Activated CD8-positive, alpha-beta memory T cell treated with anti-CD3 and anti-CD28 coated beads, Interleukin-2, amount 50 U/mL, for 48 hours (primary cell): Measurements from ENCODE around the gene PLXNA4.

Experiments
- DNase-seq: peaks from one replicate; pipeline ENCODE4 v3.0.0-alpha.2; 2020

Gene PLXNA4

DNA sequence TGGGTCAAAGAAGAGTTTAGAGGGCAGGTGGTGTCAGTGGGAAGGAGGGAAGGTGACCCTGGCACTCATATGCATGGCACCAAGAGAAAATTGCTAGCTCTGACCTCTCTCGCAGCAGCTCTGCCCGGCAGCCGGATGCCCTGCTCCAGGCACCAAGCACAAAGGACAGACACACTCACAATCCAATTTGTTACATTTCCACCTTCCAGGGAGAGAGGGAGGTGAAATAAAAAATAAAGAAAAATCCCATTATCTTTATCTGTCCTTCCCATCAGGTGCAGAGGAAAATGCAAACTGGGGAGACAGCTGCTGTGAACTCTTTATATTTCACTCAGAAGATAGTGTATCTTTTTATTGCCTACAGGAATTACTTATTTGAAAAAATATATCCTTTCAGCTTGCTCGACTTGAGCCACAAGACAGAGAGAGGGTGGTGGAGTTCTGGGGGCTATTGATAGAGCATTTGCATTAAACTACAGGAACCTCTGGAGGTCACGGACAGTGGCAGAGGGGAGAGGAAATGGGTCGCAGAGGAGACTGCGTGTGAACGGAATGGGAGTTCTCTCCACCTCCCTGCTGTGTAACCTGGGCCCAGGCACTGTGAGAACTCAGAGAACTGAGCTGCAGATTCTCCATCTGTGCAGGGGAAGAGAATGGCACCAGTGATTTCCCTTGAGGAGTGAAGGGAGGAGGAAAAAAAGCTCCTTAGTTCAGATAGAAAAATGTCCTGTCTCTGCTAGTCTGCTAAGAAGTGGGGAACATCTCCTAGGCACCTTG, 421.4 kb downstream of the PLXNA4 start:
- DNase-seq: no peak

DNA sequence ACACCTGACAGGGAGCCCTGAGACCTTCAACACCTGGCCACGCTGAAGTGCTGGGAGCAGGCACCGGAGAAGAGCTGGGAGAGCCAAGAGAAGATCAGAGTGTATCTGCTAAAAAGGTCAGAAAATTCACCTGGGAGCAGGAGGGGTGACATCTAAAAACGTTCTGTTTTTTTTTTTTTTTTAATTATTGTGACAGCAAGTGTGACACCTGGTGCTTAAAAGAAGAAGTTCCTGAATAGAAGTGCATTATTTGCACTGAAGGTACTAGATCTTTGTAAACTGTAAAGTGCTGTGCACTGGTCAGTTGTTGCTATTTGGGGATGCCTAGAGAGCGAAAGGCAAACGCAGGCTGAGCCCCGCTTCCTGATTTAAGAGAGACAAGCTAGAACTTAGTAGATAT, 422.0 kb downstream of the PLXNA4 start:
- no peak for DNase-seq

DNA sequence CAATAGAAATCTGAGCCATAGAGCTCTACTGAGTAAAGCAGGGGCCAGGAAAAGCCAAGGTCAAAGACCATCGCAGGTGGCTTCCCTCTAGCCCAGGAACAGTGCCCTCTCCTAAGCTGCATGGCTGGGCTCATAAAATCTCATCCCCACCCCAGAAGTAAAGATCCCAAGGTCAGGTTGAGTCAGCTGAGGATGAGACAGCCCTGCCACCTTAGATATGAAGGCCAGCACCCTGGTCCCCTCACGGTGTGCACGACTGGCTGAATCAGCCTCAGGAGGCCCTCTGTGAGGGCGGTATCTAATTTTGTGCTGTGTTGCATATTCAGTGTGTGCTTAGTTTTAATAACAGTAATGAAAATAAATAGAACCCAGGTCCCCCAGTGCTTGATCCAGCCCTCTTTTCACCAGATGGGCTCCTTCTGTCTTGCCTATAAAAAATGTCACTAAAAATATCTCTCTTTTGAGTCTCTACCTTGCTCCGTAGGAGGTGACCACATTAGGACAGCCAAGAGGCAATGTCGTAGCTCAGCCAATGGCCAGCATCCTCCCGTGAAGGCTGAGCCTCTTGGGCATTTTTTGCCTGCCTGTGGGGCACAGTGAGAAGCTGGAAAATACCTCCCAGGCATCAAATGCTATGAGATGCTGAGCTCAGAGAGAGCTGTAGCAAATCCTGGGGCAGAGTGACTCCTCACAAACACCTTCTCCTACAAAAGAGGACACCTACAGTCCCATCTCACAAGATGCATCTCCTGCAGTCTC, 424.0 kb downstream of the PLXNA4 start:
- no peak for DNase-seq

DNA sequence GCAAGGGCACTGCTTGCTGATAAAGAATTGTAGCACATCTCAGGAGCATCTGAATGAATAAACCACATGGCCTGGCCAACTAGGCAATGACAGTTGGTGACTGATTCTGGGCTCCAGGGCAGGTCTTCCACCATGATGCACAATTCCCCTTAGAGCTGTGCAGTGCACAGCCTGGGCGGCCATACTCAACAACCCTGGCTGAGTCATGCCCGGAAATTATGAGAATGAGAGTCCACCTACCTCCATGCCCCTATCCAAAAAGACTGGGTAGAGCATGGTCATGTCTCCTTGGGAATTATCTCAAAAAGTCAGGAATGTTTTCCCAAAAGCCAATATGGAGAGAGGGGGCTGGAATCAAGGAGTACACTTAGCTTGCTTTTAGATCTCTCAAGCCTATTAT, 425.6 kb downstream of the PLXNA4 start:
- DNase-seq: no peak

DNA sequence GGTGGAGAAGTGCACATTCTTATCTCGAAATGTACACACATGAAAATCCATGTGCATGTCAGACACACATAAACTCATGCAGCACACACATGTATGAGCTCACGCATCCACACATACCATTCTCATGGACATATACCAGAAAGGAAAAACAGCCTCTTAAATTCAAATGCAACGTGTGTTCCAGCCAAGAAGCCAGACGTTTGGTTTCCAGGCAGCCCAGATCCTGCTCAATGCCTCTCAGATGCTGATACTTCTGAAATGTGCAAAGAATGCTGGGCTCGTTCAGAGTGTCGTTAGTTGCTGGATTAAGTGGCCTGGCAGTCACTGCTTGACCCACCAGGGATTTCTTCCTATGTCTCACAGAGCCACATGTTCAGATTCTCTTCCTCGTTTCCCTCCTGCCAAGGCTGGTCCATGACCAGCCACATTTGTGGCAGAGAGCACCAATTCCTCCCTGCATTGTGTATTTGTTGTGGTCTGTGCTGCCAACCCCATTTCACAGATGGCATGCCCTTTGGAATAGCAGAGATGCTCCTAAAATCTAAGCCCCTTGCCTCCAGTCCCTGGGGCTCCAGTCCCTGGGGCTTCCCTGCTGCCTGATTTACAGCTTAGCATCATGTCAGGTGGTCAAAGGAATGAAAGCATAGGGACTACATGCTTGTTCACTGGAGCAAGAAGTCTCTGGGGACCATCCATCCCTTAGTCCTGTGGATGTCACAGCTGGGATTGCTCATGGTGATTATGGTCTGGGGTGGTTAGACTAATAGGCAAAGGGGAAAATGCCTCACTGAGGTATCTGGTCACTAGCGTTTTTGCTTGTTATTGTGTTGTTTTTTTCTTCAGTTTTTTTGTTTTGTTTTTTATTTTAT, 426.6 kb downstream of the PLXNA4 start:
- DNase-seq: no peak

DNA sequence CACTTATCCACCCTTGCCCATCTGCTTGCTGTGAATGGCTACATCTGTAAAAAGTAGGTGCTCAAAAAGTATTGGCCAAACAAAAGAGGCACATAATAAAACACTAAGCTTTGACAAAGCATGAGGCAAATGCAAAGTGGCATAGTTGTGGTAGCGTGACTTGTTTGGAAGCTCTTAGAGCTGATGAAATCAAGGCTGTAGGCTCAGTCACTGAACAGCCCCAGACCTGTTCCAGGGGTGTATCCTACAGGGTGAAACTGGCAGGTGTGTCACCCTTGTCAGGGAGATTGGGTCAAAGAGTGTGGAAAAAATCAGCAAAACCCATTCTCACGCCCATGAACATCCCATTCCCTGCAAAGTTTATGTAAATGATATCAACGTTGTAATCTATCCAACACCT, 427.4 kb downstream of the PLXNA4 start:
- DNase-seq: no peak

DNA sequence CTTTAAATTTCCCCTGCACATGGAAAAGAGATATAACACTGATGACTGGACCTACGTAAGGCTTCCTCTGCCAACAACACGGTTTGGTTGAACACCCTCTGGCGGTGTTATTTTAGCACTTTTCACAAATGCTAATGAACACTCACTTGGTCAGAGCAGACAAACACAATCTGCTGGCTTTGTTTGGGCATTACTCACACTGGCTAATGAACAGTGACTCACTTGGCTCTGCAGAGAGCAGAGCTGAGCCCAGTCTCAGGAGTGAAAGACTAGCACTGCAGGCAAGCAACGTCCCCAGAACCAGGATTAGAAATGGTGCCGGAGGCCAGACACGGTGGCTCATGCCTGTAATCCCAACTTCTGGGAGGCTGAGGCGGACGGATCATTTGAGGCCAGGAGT, 430.8 kb downstream of the PLXNA4 start:
- DNase-seq: no peak

DNA sequence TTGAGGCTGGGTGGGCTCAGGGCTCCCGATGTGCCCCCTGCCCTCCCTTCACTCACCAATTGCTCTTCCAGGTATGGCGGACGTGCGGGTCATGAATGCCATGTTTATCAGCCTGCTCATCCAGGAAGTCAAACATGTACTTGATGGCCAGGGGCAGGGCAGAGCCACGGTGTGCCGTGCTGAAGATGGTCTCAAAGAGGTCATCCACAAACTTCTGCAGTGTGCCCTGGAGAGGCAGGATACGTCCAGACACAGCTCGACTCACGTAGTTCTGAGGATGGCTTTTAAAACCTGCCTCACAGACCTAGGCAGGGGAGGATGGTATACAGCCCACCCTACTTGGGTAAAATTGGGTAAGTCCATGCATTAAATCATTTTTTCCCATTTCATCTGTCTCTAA, 431.2 kb downstream of the PLXNA4 start:
- no peak for DNase-seq

DNA sequence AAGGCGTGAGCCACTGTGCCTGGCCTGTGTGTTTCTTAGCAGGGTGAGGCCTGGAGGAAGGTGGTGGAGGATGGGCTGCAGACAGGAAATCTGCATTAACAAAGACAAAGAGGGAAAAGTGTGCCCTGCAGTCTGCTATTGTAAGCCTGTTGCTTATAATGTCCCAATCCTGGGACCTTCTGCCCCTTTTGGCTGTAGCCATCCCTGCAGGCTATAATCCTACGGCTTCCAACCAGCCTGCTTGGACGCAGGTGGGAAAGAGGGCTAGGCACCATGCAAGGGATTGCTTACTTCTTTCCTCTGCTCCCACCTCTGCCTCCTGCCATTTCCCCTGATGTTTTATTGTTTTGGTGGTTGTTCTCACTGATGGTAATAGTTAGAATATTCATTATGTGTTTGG, 434.3 kb downstream of the PLXNA4 start:
- no peak for DNase-seq

DNA sequence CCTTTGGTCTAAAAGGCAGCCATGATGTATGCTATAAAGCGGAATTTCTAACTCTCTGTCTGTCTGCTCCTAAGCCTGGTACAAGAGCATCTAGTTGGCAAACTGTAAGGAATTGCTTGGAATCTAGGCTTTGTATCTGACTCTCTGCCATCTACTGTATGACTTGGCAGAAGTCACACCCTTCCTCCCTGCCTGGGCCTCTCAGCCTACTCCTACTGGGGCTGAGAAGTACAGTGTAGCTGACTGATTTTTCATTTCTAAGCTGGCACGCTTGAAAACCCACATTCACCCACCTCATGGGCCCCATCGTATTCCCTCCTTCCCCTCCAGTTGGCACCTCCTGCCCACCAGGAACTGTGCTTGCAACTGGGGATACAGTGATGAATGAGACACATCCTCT, 435.2 kb downstream of the PLXNA4 start:
- DNase-seq: no peak

DNA sequence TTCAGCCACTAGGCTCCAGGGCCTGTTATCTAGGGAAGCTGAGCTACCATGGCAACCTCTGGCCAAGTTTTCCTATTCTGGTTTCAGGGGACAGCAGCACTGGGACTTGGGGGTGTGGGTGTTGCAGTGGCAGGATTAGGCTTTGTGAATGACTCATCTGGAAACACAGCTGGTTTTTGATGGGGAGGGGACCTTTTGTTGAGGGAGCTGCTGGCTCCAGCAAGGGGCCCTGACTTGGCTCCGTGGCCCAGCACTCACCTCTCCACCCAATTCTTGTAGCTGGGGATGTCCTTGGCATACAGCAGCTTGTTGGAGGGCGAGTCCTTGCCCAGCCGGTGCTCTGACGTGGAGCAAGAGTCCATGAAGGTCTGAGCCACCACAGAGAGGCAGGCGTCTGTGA, 435.9 kb downstream of the PLXNA4 start:
- no peak for DNase-seq

DNA sequence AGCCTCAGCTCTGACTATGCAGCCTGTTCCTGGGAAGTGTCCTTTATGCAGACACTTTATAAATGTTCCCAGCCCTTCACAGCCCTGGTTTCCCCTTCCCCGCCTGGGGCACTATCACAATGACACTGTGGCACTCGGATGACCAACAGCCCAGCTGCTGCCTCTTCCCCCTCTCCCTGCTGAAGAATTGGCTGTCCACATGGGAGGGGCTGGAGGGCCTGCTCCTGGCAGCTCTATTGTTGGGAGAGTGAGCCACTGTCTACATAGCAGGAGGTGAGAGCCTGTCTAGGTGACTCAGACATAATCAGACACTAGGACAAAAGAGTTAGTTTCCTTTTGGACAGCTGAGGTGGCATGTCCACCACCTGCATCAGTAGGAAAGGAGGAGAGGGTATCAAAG, 437.5 kb downstream of the PLXNA4 start:
- DNase-seq: no peak

DNA sequence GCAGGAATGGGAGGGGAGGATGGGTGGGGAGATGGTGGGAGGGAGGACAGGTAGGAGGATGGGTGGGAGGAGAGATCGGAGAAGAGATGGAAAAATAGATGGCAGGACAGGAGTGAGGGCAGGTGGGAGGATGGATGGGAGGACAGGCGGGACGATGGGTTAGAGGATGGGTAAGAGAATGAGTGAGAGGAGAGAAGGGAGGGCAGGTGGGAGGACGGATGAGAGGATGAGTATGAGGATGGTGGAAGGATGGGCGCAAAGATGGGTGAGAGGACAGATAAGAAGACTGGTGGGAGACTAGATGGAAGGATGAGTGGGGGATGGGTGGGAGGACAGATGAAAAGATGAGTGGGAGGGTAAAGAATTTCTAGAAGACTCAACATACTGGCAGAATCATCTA, 438.6 kb downstream of the PLXNA4 start:
- DNase-seq: no peak

DNA sequence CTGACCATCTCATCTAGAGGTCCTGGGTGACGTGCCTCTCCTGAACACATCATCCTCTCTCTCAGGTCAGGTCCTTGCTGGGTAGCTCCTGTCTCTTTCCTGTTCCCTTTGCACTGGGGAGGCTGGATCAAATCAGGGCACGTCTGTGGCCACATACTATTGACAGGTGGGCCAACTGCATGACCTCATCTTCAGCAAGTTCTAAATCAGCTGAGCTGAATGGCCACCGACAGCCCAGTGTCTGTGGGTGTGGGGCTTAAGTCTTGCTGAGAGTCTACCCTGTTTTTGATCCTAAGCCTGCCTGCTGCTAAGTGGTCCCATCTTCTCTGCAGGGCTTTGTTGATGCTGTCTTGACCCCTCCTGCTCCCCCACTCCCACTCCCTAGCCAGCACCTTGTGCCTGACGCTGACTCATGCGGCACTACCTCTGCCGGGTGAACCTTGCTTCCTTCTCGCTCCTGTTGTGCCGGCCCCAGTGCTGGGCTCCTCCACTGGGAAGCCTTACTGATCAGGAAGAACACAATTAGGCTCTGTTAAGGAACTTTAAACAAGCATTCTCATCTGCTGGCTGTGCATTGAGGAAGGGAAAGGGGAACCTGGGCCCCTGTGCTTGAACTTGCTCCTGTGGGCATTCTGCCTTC, 440.4 kb downstream of the PLXNA4 start:
- DNase-seq: no peak

DNA sequence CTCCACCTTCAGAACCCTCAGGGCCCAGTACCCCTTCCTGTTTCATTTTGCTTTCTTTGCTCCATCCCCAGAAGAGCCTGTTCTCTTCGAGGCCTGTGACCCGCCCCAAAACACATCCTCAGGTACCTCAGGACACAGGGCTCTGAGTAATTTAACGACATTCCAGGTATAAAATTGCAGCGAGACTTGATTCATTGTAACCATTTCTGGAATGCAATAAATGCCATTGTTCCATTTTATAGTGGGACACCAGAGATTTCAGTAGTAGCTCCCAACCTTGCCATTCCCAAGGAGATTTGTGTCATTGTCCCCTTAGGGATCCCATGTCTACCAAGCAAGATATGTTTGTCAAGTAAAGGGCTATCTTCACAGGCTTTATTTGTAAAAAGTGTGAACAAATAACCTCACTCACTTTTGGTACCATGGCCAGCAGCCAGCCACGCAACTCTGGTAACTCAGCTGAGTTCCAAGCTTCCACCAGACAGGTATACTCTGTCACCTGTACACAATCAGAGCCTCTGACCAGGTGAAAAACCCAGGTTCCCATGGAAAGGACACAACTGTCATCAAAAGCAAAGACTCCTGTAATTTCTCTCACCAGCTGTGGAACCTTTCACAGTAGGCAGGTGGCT, 441.3 kb downstream of the PLXNA4 start:
- no peak for DNase-seq

DNA sequence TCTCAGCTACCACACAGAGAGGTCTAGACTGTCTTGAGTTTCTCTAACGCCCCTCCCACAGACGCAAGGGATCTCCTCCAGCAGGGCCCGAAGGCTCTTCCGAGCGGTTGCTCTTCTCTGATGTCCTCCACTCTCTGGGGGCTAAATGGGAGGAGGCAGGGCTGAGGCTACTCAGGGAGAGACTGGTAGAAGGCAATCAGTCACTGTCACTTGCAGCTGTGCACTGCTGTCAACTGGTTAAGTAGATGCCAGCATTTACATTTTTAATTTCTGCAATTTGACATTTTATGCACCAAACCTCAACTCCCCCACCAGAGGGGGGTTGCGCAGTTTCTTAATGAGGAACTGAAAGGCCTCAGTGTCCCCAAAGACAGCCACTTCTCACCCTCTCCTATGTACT, 442.8 kb downstream of the PLXNA4 start:
- DNase-seq: no peak

DNA sequence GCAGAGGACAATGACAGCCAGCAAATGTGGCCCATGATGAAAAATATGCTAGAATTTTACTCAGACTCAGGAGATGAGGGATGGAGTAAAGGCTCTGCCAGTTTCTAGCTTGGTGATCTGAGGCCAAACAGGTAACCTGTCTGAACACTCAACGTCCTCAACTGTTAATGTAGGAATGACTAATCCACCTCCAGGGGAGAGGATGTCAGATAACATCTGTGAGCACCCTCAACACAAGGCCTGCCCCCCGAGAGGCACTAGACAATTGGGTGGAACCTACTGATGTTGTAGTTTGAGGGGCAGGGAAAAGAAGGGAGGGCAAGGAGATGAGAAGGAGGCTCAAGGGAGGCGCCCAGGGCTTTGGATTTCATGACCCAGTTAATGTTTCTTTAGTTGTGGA, 445.1 kb downstream of the PLXNA4 start:
- DNase-seq: no peak

DNA sequence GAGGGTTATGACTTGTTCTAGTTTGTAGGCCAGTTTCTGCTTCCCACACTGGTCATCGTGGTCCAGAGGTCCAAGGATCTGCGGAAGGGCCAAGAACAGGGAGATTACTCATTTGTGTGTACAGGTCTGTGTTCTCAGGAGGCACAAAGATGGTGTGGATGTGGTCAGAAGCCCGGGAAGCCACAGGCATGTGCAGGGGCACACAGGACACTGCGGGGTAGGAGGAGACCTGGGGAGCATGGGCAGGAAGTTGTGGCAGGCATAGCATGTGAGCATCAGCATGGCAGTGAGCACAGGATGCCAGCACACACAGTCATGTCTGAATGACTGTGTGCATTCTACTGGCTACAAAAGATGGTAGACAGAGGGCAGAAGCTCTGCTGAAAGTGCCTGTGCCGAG, 445.8 kb downstream of the PLXNA4 start:
- DNase-seq: no peak

DNA sequence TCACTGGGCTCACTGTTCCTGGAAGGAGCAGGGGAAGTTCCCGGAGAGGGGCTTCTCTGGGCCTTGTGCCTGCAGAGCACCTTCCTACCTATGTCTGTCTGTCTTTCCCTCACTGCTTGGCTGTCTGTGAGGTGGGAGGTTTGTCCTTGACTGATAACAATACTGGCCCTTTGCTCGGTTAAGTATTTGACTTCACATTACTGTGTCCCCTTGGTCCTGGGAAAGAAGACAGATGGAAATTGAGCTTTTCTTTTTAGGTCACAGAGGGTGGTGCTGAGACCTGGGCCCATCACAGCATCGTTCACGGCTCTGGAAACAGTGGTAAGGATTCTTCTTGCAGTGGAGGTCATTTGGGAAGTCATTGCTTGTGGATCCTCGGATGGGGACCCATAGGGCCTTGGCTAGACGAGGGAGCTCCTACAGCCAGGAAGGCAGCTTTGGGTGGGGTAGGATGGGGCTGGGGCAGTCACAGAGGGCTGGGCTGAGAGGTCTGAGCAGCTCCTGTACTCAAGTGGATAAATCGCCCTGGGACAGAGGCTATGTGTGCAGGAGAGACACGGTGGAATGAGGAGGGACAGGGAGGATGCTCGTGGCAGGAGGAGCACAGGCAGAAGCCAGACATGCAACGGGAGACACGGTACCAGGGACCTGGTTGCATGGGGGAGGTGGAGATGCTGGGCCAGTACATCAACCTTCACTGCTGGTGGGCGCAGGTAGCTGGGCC, 450.2 kb downstream of the PLXNA4 start:
- DNase-seq: no peak

DNA sequence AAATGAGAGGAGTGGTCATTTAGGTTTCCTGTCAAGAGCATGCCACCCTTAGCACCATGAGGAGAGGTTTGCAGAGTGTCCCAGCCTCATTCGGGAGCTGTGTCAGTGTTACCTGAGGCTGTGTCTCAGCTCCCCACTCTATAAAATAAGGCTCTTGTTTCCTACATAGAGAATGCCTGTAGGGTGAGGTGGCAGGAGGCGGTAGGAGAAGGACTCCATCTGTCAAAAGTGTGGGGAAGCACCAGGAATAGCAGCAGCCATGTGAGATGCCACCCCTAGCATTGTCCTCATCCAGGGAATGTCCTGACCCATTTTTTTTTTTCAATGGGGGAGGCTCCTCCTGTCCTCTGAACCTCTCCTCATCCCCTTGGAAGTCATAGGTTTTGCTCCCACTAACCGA, 451.2 kb downstream of the PLXNA4 start:
- DNase-seq: no peak

DNA sequence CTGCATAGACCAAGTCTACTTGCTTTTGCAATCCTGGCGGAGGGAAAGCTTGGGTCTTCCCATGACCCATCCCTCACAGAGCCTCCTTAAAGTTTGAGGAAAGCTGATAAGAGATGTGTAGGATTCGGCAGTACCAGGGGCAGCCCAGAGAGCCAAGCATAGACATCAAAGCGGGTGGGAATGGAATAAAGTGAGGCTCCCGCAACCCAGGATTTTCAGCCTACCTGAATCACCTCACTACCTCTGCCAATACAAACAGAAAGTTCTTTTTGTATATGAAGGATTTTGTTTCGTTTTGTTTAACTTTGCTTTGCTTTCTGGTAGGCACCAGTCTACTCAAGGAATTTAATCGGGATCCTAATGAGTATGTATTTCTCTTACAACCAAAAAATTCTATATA, 451.7 kb downstream of the PLXNA4 start:
- no peak for DNase-seq

DNA sequence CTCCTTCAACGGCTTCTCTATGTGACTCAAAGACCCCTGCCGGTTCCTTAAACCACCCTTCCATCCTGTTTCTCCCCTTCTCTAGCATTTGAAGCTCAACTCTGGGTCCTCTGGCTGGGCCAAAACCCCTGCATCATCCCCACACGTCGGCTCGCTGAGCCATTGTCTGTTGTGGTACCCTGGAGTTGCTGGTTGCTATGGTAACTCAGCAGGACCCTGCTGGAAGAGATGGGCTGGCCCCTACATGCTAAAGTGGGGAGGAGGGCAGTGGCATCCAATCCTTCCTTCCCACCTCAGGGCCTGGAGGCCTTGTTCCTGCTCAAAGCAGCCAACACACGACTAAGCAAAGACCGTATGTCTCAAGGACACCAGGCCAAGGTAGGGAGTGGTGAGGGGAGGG, 452.5 kb downstream of the PLXNA4 start:
- no peak for DNase-seq
